Activated CD8-positive, alpha-beta memory T cell treated with anti-CD3 and anti-CD28 coated beads for 4 hours (primary cell): Measurements from ENCODE around the gene CPXM2.

Experiments used
- DNase-seq, 2 donors: peaks; one replicate each; pipeline ENCODE4 v3.0.0-alpha.2; 2020; ENCODE audit warnings: low read depth in 2 of 2

The CPXM2 gene

GRCh38 chr10:123891144-123892071, at the start of gene CPXM2:
CPXM2 (minus strand) TSS chr10:123891807; CDS start chr10:123891659, 148 bp downstream.
- no peak for DNase-seq

- DNase-seq: no peak
Observed at GRCh38 chr10:123939591-123939990, 48.0 kb upstream of the CPXM2 start.

- no peak for DNase-seq
Observed at GRCh38 chr10:123938890-123939289, 47.3 kb upstream of the CPXM2 start.

- DNase-seq: no peak
Observed at GRCh38 chr10:123936426-123936825, 44.8 kb upstream of the CPXM2 start.

GRCh38 chr10:123935680-123936079, 44.1 kb upstream of the CPXM2 start:
- DNase-seq: no peak

- DNase-seq: no peak
Observed at GRCh38 chr10:123934846-123935245, 43.2 kb upstream of the CPXM2 start.

GRCh38 chr10:123930340-123931001, 38.9 kb upstream of the CPXM2 start:
- DNase-seq: no peak

GRCh38 chr10:123929791-123930190, 38.2 kb upstream of the CPXM2 start:
- DNase-seq: no peak

- no peak for DNase-seq
Observed at GRCh38 chr10:123928427-123928826, 36.8 kb upstream of the CPXM2 start.

GRCh38 chr10:123926401-123927264, 35.0 kb upstream of the CPXM2 start:
- no peak for DNase-seq

GRCh38 chr10:123922126-123922525, 30.5 kb upstream of the CPXM2 start:
- no peak for DNase-seq

GRCh38 chr10:123916775-123917174, 25.2 kb upstream of the CPXM2 start:
- no peak for DNase-seq

- DNase-seq: no peak
Observed at GRCh38 chr10:123913688-123914268, 22.2 kb upstream of the CPXM2 start.

GRCh38 chr10:123912871-123913270, 21.3 kb upstream of the CPXM2 start:
- DNase-seq: no peak

GRCh38 chr10:123912466-123912865, 20.9 kb upstream of the CPXM2 start:
- no peak for DNase-seq

- DNase-seq: no peak
Observed at GRCh38 chr10:123911866-123912265, 20.3 kb upstream of the CPXM2 start.

- no peak for DNase-seq
Observed at GRCh38 chr10:123909866-123910265, 18.3 kb upstream of the CPXM2 start.

- DNase-seq: no peak
Observed at GRCh38 chr10:123909426-123909825, 17.8 kb upstream of the CPXM2 start.

GRCh38 chr10:123908379-123908778, 16.8 kb upstream of the CPXM2 start:
- DNase-seq: no peak

- DNase-seq: no peak
Observed at GRCh38 chr10:123906884-123907652, 15.5 kb upstream of the CPXM2 start.

- no peak for DNase-seq
Observed at GRCh38 chr10:123906296-123906695, 14.7 kb upstream of the CPXM2 start.
